ENCODE measurements around the gene MCF2L2. TPM values are rescaled to one million over a fixed set of nuclear protein-coding genes. Genes with fewer than 3 reads are reported as not detected.

The MCF2L2 gene
- total RNA-seq, 1 donor from 2014 or later, result 0.20 TPM

DNA sequence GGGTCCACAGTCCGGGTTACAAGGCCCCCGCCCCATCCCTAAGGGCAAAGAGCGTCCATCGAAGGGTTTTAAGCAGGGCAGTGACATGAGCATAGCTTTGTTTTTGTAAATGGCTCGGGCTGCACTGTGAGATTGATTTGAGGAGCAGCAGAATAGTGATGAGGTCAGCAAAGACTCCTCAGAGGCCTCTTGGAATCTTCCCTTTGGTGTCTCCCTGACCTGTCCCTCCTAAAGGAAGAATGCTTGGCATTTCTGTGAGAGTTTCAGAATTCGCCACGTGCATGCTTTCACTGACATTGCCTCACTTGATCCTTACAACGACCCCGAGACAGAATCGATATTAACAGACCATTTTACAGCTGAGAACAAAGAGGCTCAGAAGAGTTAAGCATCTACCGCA, 286.2 kb downstream of the MCF2L2 start:
- DNase-seq (ENCODE audit: low read depth in 2 of 2), result no peak

DNA sequence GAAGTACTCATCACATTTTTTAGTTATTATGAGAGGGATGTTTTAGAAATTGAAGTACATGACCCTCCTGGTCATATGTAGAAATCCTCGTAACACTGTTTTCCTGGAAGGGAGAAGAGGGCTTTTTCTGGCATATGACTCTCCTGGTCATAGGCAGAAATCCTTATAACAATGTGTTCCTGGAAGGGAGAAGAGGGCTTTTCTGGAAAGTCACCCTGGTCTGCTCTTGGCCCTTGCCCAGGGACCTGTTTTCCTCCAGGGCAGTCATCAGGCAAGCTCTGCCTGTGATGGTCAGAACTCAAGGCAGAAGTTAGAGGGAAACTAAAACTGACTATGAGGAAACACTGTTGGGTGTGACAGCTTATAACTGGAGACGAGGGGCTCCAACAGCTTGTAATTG, 293.6 kb downstream of the MCF2L2 start:
- no peak for DNase-seq (ENCODE audit: low read depth in 2 of 2)

DNA sequence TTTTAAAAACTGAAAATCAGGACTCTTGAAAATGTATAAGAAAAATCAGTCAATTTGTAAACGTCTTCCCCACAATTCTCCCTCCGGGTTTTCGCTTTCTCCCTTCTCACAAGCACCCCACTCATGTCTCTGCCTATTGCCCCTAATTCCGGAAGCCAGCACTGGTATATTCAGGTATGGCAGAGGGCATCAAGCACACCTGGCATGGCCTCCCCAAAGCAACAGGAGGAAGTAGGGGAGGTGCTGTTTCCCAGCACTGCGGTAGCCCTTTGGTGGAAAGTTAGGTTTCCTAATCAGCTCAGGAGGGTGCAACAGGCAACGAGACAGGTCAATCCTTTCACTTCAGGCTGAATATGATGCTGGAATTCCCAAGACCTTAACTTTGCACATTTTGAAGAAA, 296.0 kb downstream of the MCF2L2 start:
- DNase-seq (ENCODE audit: low read depth in 2 of 2), result peak in 1 of 2 donors; percentile 23

DNA sequence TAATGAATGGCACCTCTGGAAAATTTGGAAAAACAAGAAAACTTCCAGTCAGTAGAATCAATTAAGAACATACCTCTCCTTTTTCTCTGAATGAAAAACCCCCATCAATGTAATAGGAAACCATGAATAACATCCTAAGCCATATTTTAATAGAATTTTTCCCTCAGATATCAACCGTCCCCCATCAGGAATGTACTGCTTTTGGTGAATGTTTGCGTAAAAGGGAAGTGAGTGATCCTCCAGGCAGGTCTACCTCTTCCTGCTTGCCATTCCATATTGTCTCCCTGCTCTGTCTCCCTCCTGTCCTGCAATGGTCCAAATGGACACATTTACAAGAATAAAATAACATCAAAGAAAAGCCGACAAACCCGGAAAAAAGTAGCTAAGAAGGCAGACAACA, 296.7 kb downstream of the MCF2L2 start:
- peak; percentile 94 to 95 for DNase-seq (ENCODE audit: low read depth in 2 of 2)

DNA sequence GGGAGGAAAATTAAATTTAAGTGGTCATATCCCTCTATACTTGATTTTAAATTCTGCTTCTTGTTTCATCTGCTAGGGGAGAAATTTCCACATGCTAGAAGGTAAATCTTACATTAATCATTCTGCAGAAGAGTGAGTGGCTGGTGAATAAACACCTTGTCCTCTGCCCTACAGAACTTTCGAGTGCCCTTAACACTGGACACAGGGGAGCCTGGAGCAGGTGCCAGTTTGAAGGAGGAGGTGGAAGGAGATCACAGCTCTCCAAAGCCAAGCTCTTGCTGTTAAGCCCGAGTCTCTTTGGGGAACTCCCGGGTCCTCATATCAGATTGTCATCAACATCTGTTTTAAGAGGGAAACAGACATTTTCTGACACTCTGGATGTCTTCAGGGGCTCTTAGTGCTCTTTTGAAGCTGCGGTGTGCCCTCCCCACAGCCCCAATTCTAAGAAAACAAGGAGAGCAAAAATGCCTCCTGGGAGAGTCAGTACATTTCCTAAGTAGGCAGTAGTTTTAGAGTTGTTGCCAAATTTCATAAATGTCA, 297.2 kb downstream of the MCF2L2 start:
- DNase-seq (ENCODE audit: low read depth in 2 of 2), result peak in 1 of 2 donors; percentile 26

DNA sequence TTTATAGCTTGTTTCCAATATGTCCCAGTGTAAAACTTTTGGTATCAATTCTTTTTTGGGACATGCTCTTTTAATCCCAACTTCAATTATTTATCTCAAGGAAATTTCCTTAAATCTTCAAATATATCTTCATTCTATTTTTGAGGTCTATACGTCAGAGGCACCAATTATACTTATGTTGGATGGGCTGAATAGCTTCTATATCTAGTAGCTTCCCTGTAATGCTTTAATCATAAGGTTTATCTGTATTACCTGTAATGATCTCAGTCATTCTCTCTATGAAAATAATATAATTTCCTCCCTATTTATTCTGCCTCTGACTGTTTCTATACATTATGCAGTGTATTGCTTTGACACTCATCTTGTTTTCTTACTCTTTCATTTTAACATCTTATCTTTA, 299.2 kb downstream of the MCF2L2 start:
- peak in 1 of 2 donors; percentile 35 for DNase-seq (ENCODE audit: low read depth in 2 of 2)

DNA sequence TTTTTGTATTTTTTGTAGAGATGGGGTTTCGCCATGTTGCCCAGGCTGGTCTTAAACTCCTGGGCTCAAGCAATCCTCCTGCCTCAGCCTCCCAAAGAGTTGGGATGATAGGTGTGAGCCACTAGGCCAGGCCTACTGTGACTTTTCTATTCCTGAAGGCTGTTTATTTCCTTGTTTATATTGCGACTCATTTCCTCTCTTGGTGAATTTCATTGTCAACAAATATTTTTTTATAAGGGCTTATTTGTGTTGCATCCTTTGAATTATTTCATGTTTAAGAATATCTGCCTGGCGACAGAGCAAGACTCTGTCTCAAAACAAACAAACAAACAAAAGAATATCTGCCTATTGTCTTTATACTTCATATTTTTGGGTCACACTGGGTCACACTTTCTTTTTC, 299.7 kb downstream of the MCF2L2 start:
- DNase-seq (ENCODE audit: low read depth in 2 of 2), result no peak

Other genes starting within 250 kb of the MCF2L2 start
- 22.7 and 31.3 TPM in 2 replicates for gene B3GNT5, start 175.4 kb downstream of the MCF2L2 start, total RNA-seq
- under 0.01 and 2.2 TPM in 2 replicates for gene KLHL6, start 127.1 kb upstream of the MCF2L2 start, total RNA-seq
- 74.3 and 83.3 TPM in 2 replicates for gene KLHL24, start 207.0 kb upstream of the MCF2L2 start, total RNA-seq

Data from lung microvascular endothelial cell (primary cell).